ENCODE data around the gene POLE. TPM values are rescaled to one million over a fixed set of nuclear protein-coding genes. Genes with fewer than 3 reads are reported as not detected.

Gene POLE
- total and polyA plus RNA-seq, 11 donors: 5.3 to 18.6 (median 9.8) TPM

- peaks cover 0 to 46% (median 23%) of the 10 kb centered on the region in 9 donors for H3K36me3 ChIP-seq
- H3K9me3 ChIP-seq: no peaks in the 10 kb centered on the region
- H3K4me3 ChIP-seq: peak overlapping the region in 3 of 12 donors; percentile 44 to 53 (median 51)
- DNase-seq (no peak), ATAC-seq (no peak)
- no peaks in the 10 kb centered on the region for H3K27me3 ChIP-seq
- 78 to 84% (median 81%) methylated on average over 7 to 17 of the region's 17 CpGs for WGBS, 4 donors
- intact Hi-C loops (cut with DNase I): no loop called here
- TF ChIP-seq CTCF (IDR thresholded peaks at IDR 0.05): no peak
- no peak for TF ChIP-seq POLR2A (IDR thresholded peaks at IDR 0.05)
- H3K4me1 ChIP-seq: no peaks in the 10 kb centered on the region
- no peak overlapping the region for H3K27ac ChIP-seq
Observed at GRCh38 chr12:132581348-132582057, 105.6 kb downstream of the POLE start.

DNA sequence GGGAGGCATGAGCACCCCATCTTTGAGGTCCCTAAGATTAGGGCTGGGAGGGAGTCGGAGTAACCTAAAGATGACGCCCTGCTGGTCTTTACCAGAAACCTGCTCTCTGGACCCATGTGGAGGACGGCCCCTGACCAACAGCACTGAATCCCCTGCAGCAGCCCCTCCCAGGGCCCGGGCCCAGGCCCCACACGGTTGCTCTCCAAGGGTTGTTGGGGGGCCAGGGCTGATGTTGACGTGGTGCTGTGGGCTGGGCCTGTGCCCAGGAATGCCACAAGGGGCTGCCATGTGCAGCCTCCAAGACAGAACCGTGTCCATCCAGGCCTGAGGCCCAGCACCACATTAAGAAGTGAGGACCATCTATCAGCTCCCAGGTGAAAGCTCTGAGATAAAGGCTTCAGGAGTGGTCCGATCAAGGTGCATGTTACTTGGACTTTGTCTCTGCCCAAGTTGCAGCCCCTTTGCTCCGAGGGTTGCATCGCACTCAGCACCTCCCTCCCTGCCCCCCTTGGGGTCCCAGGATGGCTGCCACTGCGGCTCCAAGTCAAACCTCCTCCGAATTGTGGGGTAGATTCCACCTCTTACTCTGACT is 106.3 kb downstream of the POLE start:
- Histone ChIP-seq H3K36me3 (peaks cover 0 to 51% (median 28%) of the 10 kb centered on the region in 9 donors), H3K27me3 (no peaks in the 10 kb centered on the region), H3K4me3 (no peak overlapping the region), H3K9me3 (no peaks in the 10 kb centered on the region), H3K4me1 (no peaks in the 10 kb centered on the region), H3K27ac (no peak overlapping the region)
- WGBS, 4 donors: 87 to 100% (median 96%) methylated on average over 12 of the region's 12 CpGs
- no peak for DNase-seq
- TF ChIP-seq CTCF (IDR thresholded peaks at IDR 0.05): no peak
- no peak for TF ChIP-seq POLR2A (IDR thresholded peaks at IDR 0.05)
- intact Hi-C loops (cut with DNase I): no loop called here
- ATAC-seq: no peak

DNA sequence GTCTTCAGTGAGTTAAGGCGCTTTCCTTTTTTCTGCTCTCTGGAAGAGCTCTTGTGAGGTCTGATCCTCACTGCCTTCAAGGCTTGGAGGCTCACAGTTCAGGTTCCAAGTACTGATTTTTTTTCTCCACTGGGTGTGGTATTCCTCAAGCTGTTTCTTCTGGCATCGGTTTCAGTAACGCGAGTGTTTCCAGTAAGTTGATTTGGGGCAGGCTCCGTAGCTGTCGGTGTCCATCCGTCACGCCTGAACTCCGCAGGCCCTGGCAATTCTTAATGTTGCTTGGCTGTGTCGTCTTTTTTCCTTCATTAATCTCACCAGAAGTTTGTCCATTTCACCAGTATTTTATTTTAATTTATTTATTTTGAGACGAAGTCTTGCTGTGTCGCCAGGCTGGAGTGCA is 107.4 kb downstream of the POLE start:
- Histone ChIP-seq H3K9me3 (no peaks in the 10 kb centered on the region), H3K27me3 (no peaks in the 10 kb centered on the region), H3K27ac (no peak overlapping the region), H3K36me3 (peaks cover 0 to 62% (median 37%) of the 10 kb centered on the region in 9 donors), H3K4me3 (no peak overlapping the region), H3K4me1 (no peaks in the 10 kb centered on the region)
- 79 to 89% (median 83%) methylated on average over 12 of the region's 12 CpGs for WGBS, 4 donors
- DNase-seq (no peak), ATAC-seq (no peak)
- intact Hi-C loops (cut with DNase I): no loop called here
- no peak for TF ChIP-seq CTCF (IDR thresholded peaks at IDR 0.05)
- TF ChIP-seq POLR2A (IDR thresholded peaks at IDR 0.05): no peak

DNA sequence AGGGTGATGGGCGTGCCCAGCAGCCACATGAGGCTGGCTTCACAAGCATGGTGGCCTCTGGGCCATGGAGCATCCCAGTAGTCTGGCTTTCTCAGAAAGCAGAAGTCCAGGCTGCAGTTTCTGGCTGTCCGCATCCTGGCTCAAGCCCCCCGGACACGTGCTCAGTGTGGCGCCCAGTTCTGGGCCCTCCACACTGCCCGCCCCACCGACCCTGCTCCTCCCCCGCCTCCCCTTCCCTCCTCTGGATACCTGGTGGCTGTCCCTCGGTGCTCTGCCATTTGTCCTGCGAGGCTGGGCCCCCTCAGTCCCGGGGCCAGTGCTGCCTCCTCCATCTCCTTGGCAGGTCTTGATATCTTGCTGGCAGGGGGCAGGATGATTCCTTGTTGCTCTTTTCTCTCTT is 108.3 kb downstream of the POLE start:
- H3K27ac ChIP-seq: no peak overlapping the region
- H3K36me3 ChIP-seq: peaks cover 0 to 69% (median 46%) of the 10 kb centered on the region in 9 donors
- TF ChIP-seq POLR2A (IDR thresholded peaks at IDR 0.05): no peak
- TF ChIP-seq CTCF (IDR thresholded peaks at IDR 0.05): no peak
- intact Hi-C loops (cut with DNase I): no loop called here
- no peaks in the 10 kb centered on the region for H3K27me3 ChIP-seq
- no peaks in the 10 kb centered on the region for H3K9me3 ChIP-seq
- no peak for ATAC-seq
- H3K4me1 ChIP-seq: no peaks in the 10 kb centered on the region
- H3K4me3 ChIP-seq: no peak overlapping the region
- WGBS, 4 donors: 81 to 91% (median 85%) methylated on average over 11 of the region's 11 CpGs
- no peak for DNase-seq

Data from heart left ventricle (tissue), 16 donors.